Stimulated activated CD4-positive, alpha-beta T cell treated with anti-CD3 and anti-CD28 coated beads, TNF-alpha, amount 100 ng/mL, for 1 hour (primary cell): ENCODE results near the gene ATP2B2.

Experiments used
- DNase-seq, 3 donors: peaks; one replicate each; pipeline ENCODE4 v3.0.0-alpha.2; 2020; ENCODE audit warnings: low read depth in 3 of 3, low spot score in 1 of 3

The ATP2B2 gene

GRCh38 chr3:10432931-10433330, 72.5 kb downstream of the ATP2B2 start:
- DNase-seq: no peak

DNA sequence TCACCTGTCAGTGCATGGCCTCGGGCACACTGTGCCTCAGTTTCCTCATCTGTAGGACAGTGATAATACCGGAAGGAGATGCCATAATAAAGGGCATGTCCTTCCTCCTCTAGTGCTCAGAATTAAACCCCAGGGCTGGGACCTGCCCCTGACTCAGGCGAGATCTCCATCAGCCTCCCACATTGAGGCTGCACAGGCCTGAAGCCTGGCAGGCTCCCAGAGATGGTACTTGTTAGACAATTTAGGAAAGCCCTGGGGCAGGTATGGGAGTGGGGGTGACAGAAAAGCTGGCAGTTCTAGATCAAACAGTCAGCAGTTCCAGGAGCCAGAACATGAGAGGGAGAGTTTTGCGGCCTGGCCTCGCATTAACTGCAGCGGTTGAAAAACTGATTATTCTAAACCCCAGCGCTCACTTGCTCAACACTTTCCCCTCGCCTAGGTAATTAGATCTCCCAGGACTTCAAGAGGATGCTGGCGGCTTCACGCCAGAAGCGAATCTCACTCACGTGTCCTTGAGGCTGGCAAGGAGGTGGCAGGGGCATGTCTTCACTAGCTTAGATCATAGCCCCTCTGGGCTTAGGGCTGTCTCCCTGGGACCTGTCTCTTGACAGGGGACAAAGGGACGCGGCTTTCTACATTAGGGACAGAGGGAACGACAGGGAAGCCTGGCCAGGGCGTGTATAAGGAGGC, 73.1 kb downstream of the ATP2B2 start:
- no peak for DNase-seq

GRCh38 chr3:10430805-10431204, 74.6 kb downstream of the ATP2B2 start:
- no peak for DNase-seq

DNA sequence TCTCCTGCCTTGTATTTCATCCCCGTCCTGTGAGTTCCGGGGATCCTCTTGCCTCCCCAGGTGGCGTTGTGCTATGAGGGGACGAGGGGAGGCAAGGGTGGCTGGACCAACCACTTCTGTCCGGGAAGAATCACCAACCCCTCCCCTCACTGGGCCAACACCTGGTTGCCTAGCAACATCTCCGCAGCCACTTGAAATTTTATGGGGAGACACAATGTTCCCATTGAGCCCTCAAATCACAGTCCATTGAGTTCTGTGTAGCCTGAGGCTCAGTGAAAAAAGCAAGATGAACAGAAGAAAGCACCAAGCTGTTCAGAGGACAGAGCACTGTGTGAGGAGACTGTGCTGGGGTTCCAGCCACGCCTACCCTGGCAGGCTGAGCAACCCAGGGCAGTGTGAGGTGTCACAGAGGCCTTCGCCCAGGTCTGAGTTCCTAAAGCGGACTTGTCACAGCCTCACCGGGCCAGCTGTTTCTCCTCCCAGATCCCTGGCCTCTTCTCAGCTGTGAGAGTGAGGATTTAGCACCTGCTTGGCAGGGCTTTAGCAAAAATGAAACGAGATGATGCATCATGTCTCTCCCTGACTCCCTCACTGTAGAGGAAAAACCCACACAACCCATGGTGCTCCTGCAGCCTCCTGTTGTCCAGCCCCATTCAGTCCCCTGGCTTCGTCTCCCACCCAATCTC, 76.8 kb downstream of the ATP2B2 start:
- no peak for DNase-seq

GRCh38 chr3:10426346-10427220, 78.8 kb downstream of the ATP2B2 start:
- DNase-seq: no peak

- DNase-seq: no peak
These were observed 82.1 kb downstream of the ATP2B2 start for GRCh38 chr3:10423171-10423882.

GRCh38 chr3:10421996-10422395, 83.4 kb downstream of the ATP2B2 start:
- no peak for DNase-seq

DNA sequence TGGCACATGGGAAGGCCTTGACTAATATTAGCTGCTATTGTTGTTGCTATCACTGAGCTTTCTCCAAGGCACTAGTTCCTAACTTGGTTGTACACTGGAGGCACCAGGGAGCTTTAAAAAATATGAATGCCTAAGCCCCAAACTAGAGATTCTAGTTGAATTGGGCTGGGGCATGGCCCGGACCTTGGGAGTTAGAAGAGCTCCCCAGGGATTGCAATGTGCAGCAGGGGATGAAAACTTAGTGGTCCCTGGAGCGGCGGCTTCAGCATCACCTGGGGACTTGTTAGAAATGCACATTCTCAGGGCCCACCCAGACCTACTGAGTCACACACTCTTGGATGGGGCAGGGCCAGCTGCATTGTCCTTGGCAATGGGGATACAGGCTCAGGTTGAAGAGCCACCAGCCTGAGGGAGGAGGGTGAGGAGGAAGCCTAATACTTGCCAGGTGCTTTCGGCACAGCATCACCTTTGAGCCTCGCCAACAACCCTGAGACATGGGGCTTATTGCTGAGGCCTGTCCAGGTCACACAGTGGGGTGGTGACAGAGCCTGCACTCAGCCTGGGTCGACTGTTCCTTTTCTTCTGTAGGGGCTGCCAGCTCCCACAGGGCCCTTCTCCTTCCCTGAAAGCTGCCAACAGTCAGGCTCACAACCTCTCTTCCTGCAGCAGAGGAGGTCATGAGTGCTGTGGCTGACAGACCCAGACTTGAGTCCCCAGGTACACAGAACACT, 84.5 kb downstream of the ATP2B2 start:
- no peak for DNase-seq

DNA sequence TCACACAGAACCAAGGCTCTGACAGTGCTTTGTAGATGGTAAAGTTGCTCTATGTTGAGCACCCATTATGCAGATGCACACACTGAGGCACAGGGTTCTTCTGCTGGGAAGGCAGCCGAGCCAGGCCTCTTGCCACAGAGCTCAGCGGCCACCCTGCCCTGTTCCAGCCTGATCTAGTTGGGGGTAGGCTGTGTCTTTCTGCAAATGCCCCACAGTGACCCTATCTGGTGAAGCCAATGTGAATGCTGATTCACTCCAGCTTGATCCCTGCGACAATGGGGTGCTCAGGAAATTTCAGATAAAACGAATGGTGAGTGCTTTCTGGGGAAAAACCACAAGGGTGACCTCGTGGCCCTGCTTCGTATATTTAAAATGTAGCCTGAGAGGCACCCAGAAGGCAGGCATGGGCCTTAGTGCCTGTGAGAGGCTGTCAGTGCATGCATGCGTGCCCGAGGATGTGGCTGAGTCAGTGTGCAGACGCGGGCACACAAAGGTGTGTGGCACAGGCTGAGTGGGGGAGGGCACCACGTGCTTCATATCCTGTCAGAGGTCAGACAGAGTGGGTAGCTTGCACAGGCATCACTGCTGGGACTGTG, 85.7 kb downstream of the ATP2B2 start:
- DNase-seq: peak; percentile 9 to 20 (median 13)

- no peak for DNase-seq
These were observed 87.5 kb downstream of the ATP2B2 start for GRCh38 chr3:10417847-10418246.

GRCh38 chr3:10416730-10417300, 88.6 kb downstream of the ATP2B2 start:
- DNase-seq: no peak

- DNase-seq: no peak
These were observed 92.3 kb downstream of the ATP2B2 start for GRCh38 chr3:10413041-10413440.

- no peak for DNase-seq
These were observed 93.6 kb downstream of the ATP2B2 start for GRCh38 chr3:10411598-10412332.

- DNase-seq: no peak
These were observed 94.9 kb downstream of the ATP2B2 start for GRCh38 chr3:10410383-10411002.

GRCh38 chr3:10408680-10409079, 96.7 kb downstream of the ATP2B2 start:
- no peak for DNase-seq

GRCh38 chr3:10407361-10407760, 98.0 kb downstream of the ATP2B2 start:
- DNase-seq: no peak

GRCh38 chr3:10406414-10406813, 99.0 kb downstream of the ATP2B2 start:
- DNase-seq: no peak

DNA sequence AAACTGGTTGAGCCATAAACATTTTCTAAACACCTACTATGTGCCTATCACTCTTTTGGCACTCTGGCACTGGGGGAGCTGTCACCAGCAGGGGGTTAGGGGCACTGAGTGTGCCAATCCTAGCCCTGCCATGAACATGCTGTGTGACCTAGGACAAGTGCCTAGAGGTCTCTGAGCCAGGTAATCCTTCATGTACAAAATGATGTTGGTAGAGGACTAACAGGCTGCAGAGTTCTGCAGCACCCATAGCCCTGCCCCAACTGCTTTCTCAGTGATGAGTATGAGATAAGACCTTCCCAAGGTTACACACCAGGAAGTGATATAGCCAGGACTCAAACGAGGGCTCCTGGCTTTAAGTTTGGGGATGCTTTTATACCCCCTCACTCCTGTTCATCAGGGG, 99.6 kb downstream of the ATP2B2 start:
- no peak for DNase-seq

DNA sequence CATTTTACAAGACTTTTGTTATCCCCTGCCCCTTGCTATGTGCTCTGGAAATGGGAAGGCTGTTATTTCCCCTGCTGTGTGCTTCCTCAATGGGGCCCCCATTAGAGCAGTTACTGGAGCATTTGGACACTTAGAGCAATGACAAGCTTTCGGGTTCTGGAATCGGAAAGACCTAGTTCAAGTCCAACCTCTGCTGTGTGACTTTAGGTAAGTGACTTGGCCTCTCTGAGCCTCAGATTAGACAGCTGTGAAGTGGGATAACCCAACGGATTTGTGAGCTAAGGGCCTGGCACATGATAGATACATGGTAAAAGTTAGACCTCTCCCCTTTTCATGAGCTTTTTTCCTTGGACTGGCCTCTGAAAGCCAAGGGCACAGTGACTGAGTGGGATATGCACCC, 100.5 kb downstream of the ATP2B2 start:
- no peak for DNase-seq
